Measurements from ENCODE around the gene PNMA8B.

Gene PNMA8B

GRCh38 chr19:46447006-46447405 is 48.7 kb downstream of the PNMA8B start:
- Histone ChIP-seq H3K4me1 (ENCODE audit: insufficient read depth, low read length) (no peaks in the 10 kb centered on the region), H3K27me3 (ENCODE audit: insufficient read depth, low read length) (no peaks in the 10 kb centered on the region), H3K36me3 (ENCODE audit: insufficient read depth, low read depth, low read length) (no peaks in the 10 kb centered on the region), H3K4me3 (ENCODE audit: low read length) (no peak overlapping the region), H3K9ac (ENCODE audit: low read depth, low read length) (no peak overlapping the region), H3K9me3 (ENCODE audit: insufficient read depth, low read depth, low read length) (no peaks in the 10 kb centered on the region), H3K27ac (ENCODE audit: low read length) (no peak overlapping the region)

GRCh38 chr19:46446021-46446420 is 49.6 kb downstream of the PNMA8B start:
- Histone ChIP-seq H3K27me3 (ENCODE audit: insufficient read depth, low read length) (no peaks in the 10 kb centered on the region), H3K9ac (ENCODE audit: low read depth, low read length) (no peak overlapping the region), H3K4me3 (ENCODE audit: low read length) (no peak overlapping the region), H3K9me3 (ENCODE audit: insufficient read depth, low read depth, low read length) (no peaks in the 10 kb centered on the region), H3K27ac (ENCODE audit: low read length) (no peak overlapping the region), H3K4me1 (ENCODE audit: insufficient read depth, low read length) (no peaks in the 10 kb centered on the region), H3K36me3 (ENCODE audit: insufficient read depth, low read depth, low read length) (no peaks in the 10 kb centered on the region)

GRCh38 chr19:46442808-46443450 is 52.7 kb downstream of the PNMA8B start:
- Histone ChIP-seq H3K36me3 (ENCODE audit: insufficient read depth, low read depth, low read length) (no peaks in the 10 kb centered on the region), H3K9ac (ENCODE audit: low read depth, low read length) (no peak overlapping the region), H3K4me1 (ENCODE audit: insufficient read depth, low read length) (no peaks in the 10 kb centered on the region), H3K9me3 (ENCODE audit: insufficient read depth, low read depth, low read length) (no peaks in the 10 kb centered on the region), H3K4me3 (ENCODE audit: low read length) (no peak overlapping the region), H3K27me3 (ENCODE audit: insufficient read depth, low read length) (no peaks in the 10 kb centered on the region), H3K27ac (ENCODE audit: low read length) (no peak overlapping the region)

- Histone ChIP-seq H3K9ac (ENCODE audit: low read depth, low read length) (no peak overlapping the region), H3K27ac (ENCODE audit: low read length) (no peak overlapping the region), H3K4me3 (ENCODE audit: low read length) (no peak overlapping the region), H3K9me3 (ENCODE audit: insufficient read depth, low read depth, low read length) (no peaks in the 10 kb centered on the region), H3K27me3 (ENCODE audit: insufficient read depth, low read length) (no peaks in the 10 kb centered on the region), H3K4me1 (ENCODE audit: insufficient read depth, low read length) (no peaks in the 10 kb centered on the region), H3K36me3 (ENCODE audit: insufficient read depth, low read depth, low read length) (no peaks in the 10 kb centered on the region)
Measured at GRCh38 chr19:46441866-46442265, 53.8 kb downstream of the PNMA8B start.

Data from iPS-20b (cell line).